LNCaP clone FGC (cell line): ENCODE data around the gene CLPSL2.

Experiments used
- DNase-seq: peaks from one replicate; pipeline ENCODE4 v3.0.0-alpha.2; 2011; ENCODE audit warnings: low read depth
- H3K4me3 ChIP-seq: 2 replicates; pipeline ENCODE4 v1.5.1; 2011; ENCODE audit warnings: mild to moderate bottlenecking, low read depth, low read length, control low read depth
- CTCF ChIP-seq: IDR thresholded peaks from 2 replicates; pipeline ENCODE4 v1.5.1; 2012; ENCODE audit warnings: mild to moderate bottlenecking; ENCODE audit not compliant: control insufficient read depth, insufficient read depth; ENCODE audit errors: extremely low read depth

Gene CLPSL2

GRCh38 chr6:35777356-35778102 lies 1.1 kb downstream of the CLPSL2 start:
- no peak for DNase-seq
- TF ChIP-seq CTCF = no peak
- H3K4me3 ChIP-seq = no peak overlapping the region

GRCh38 chr6:35778437-35778836 lies 2.0 kb downstream of the CLPSL2 start:
- no peak overlapping the region for H3K4me3 ChIP-seq
- DNase-seq = no peak
- no peak for TF ChIP-seq CTCF

- no peak within 1 kb of the TSS for H3K4me3 ChIP-seq
- TF ChIP-seq CTCF = no peak
- no peak for DNase-seq
These were observed 4.3 kb downstream of the CLPSL2 start, which contains the start of gene CLPSL1 for GRCh38 chr6:35780719-35781118. Gene CLPSL1, plus strand, starts transcription at chr6:35781019. Its CDS starts 92 bp downstream, at chr6:35781111.

GRCh38 chr6:35781290-35781689 lies 4.9 kb downstream of the CLPSL2 start:
- TF ChIP-seq CTCF = no peak
- H3K4me3 ChIP-seq = no peak overlapping the region
- no peak for DNase-seq

- DNase-seq = peak; percentile 65
- no peak overlapping the region for H3K4me3 ChIP-seq
- TF ChIP-seq CTCF = no peak
These were observed 6.0 kb downstream of the CLPSL2 start for GRCh38 chr6:35782424-35782823.

GRCh38 chr6:35784200-35784599 lies 7.8 kb downstream of the CLPSL2 start:
- no peak overlapping the region for H3K4me3 ChIP-seq
- DNase-seq = no peak
- no peak for TF ChIP-seq CTCF

GRCh38 chr6:35786272-35786671 lies 9.9 kb downstream of the CLPSL2 start:
- no peak overlapping the region for H3K4me3 ChIP-seq
- DNase-seq = no peak
- TF ChIP-seq CTCF = no peak
